Uterus (tissue), 2 donors: ENCODE measurements around the gene OR13C5.
"Not testable (repeated sequence)": the region's sequence is repeated elsewhere in the genome, so short reads cannot be mapped to it uniquely, and the experiment has no call there.

ENCODE experiments used
- CTCF ChIP-seq, 4 experiments: fragments of 200-600 bp in 2 of 4; fragments of 450-650 bp in 2 of 4; sonication (generic) in 2 of 4; IDR thresholded peaks; one replicate each; pipeline ENCODE4 v1.5.1; 2016 to 2019; ENCODE audit warnings: antibody characterized with exemption in 4 of 4, mild to moderate bottlenecking in 2 of 4, moderate library complexity in 1 of 4
- POLR2A ChIP-seq, 2 donors: fragments of 450-650 bp; IDR thresholded peaks; one replicate each; pipeline ENCODE4 v1.6.1; 2016; ENCODE audit warnings: antibody characterized with exemption in 2 of 2, mild to moderate bottlenecking in 1 of 2, moderate library complexity in 1 of 2

GRCh38 chr9:104625964-104626363 lies 26.8 kb upstream of the OR13C5 start:
- not testable (repeated sequence) for TF ChIP-seq CTCF, POLR2A (IDR thresholded peaks at IDR 0.05)
